ENCODE data around the gene PPP1R37. TPM values are rescaled to one million over a fixed set of nuclear protein-coding genes. Genes with fewer than 3 reads are reported as not detected.

The PPP1R37 gene
- 23.1 and 26.6 TPM in 2 replicates for total RNA-seq

DNA sequence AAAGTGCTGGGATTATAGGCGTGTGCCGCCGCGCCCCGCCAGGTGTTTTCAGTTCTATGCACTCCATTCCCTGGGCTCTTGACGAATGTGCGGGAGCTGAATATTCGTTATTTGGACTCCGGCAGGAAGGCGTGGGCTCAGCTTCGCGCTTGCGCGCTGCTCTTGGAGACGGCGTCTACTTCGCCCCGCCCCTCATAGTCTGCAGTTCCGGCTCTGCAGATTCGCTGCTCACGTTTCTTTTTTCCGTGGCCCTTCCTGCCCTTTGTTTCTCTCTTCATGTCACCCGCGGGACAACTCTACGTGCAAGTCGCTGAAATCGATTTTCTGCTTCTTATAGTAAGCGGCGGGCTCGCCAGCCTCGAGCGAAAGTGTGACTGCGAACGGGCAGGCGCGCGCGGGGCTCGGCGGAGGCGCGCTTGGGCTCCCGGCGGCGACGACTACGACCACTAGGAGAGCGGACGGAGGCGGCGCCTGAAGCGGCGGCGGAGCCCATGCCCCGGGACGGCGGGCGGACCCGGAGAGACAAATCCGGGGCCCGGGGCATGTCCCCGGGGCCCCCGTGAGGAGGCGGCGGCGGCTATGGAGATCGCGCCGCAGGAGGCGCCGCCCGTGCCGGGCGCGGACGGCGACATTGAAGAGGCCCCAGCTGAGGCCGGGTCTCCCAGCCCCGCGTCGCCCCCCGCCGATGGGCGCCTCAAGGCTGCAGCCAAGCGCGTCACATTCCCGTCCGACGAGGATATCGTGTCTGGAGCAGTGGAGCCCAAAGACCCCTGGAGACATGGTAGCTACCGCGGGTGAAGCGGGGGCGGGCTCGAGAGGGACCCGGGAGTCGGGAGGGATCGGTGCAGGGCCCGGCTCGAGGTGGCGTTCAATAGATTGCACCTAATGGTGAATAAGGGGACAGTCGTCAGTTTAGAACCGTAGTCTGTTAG, at the start of gene PPP1R37:
TSS of gene PPP1R37 (plus strand) at position 433 of the 932 bp plus-strand sequence. CDS start at position 580, 147 bp downstream.

DNA sequence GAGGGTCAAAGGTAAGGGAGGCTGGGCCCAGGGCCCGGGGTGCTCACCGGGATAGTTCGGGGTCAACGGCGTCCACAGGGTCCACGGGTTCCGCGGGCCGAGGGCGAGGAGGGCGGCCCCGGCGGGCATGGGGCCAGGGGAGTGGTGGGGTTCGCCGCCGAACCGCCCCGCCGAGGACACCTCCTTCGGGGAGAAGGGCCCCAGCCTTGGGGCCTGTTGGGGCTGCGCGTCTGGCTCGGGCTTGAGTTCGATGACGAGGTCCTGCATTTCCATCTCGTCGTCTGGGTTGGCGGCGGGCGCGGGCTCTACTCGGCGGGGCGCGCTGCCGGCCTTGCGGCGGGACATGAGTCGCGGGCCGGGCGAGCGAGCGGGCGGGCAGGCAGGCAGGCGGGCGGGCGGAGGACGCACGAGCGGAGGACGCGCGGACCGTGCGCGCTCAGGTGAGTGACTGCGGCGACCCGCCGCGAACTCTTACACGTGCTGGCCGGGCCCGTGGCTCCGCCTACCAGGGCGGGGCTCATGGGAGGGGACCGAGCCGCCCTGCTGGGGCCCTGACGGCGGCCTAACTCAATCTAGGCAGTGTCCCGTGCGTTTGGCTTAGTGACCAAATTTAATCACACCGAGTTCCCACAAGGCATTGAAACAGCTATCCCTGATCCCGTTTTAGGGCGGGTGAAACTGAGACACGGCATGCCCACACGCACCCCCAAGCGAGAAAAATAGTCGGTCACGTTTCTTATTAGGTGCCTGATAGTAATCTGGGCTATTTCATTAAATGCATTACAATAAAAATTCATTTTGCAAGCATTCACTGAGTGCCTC, 16.7 kb upstream of the PPP1R37 start, which contains the start of gene ZNF296:
TSS of gene ZNF296 (minus strand) at position 450 of the 822 bp plus-strand sequence. CDS start at position 345, 105 bp downstream.

GRCh38 chr19:45079063-45079910, 13.7 kb upstream of the PPP1R37 start, which contains the start of gene GEMIN7:
Gene GEMIN7 (plus strand): TSS chr19:45079260. CDS start chr19:45090115, 10,855 bp downstream.

DNA sequence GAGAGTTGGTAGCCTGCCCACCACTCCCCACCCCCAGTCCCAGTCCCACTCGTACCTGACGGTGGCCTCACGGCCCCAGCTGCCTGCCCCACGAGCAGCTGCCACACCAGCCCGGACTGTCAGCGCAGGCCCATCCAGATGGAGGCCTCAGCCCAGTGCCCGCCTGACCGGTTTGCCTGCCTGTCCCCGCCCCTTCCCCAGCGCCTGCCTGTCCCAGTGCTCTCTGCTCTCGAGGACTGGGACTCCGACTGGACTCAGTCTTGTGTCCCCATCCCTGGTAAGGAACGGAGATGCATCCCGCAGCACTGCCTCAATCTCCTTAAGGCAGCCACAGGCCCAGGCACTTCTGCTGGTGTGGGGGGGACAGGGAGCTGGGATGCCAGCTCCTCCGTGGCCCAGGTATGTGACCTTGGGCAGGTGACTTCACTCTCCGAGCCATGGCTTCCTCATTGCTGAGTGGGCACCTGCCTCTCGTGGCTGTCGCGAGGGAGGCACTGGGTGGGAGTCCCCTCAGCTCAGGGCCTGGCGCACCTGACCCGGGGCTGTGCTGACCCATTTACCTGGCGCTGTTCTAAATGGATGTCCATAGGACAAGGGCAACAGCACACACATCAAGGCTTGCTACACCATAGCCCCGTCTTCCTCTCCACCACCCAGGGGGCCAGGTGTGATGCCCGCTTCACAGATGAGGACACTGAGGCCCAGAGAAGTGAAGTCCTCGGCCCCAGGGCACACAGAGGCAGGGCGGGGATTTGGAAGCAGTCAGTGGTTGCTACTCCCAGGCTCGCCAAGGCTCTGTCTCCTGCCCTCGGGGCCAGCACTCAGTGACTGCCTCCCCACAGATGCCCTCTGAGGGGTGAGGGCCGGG, 68.1 kb downstream of the PPP1R37 start, which contains the start of gene NKPD1:
TSS of gene NKPD1 (minus strand) at position 113 of the 868 bp plus-strand sequence. CDS start 832 bp downstream, outside the sequence.

DNA sequence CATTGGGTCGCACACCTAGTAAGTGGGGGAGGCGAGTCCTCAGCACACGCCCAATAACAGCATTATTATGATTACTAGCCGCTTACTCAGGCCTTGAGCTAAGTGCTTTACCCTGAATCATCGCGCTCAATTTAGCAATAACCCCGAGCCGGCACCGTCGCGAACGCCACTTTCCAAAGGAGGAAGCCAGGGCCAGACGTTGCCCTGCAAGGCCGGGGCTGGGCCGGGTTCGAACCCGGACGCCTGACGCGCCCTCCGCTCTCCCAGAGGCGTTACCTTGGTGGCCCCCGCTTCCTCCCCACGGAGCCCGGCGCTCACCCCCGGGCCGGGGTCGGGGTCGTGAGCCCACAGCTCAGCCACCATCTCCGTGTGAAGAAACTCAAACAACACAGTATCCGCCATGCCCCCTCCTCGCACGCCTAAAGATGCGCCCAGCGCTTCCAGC, 84.9 kb downstream of the PPP1R37 start, which contains the start of gene TRAPPC6A:
TSS of gene TRAPPC6A (minus strand) at position 421 of the 445 bp plus-strand sequence. CDS start at position 402, 19 bp downstream.

DNA sequence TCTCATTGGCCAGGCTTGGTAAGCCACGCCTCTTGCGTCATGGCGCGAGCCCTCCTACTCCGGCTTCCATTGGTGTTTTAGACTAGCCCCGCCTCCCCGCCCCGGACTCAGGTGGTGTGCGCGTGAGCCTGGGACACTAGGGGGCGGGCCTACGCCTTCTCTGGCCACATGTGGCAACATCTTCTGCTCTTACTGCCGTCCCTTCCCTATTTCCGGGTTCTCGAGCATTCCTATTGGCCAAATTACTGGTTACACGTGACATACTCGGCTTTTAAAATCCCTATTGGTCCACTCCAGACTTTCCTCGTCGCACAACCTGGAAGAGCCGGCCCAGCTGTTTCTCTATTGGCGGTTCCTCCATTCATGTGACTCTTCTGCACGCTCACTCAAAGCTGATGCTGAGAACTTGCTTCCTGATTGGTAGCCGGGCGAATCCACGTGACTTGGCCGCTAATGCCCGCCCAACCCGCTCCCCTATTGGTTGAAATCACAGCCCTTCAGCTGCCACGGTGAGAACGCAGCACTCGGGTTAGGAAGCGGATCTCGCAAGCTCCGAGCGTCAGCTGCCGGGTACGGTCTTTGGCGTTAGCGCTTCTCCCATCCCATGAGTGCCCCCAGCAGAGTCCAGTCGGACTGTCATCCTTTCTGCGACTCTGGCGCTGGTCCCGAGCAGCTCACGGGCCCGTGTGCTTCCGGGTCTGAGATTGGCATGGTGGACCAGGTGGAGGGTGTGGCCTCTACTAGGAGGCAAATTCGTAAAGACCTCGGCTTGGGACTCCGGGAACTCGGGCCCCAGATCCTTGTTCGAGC, 85.5 kb downstream of the PPP1R37 start, which contains the start of gene BLOC1S3:
TSS of gene BLOC1S3 (plus strand) at position 523 of the 810 bp plus-strand sequence. CDS start 513 bp downstream, outside the sequence.

Other genes starting within 250 kb of the PPP1R37 start
- gene NECTIN2, start 246.9 kb upstream of the PPP1R37 start, total RNA-seq, result 109 and 121 TPM in 2 replicates
- gene TOMM40, start 201.9 kb upstream of the PPP1R37 start, total RNA-seq, result 66.6 and 69.3 TPM in 2 replicates
- gene APOE, start 187.4 kb upstream of the PPP1R37 start, total RNA-seq, result 0.97 and 3.3 TPM in 2 replicates
- 0.91 and 4.5 TPM in 2 replicates for gene APOC1, start 178.6 kb upstream of the PPP1R37 start, total RNA-seq
- gene APOC4, start 150.9 kb upstream of the PPP1R37 start, total RNA-seq, result not detected in 2 replicates
- not detected in 2 replicates for gene APOC2, start 147.1 kb upstream of the PPP1R37 start, total RNA-seq
- 20.4 and 33.8 TPM in 2 replicates for gene CLPTM1, start 137.8 kb upstream of the PPP1R37 start, total RNA-seq
- gene RELB, start 91.7 kb upstream of the PPP1R37 start, total RNA-seq, result 8.4 and 8.8 TPM in 2 replicates
- 9.1 and 14.6 TPM in 2 replicates for gene CLASRP, start 54.1 kb upstream of the PPP1R37 start, total RNA-seq
- under 0.01 TPM in 1 of 2 replicates, not detected in the other for gene ZNF296, start 16.7 kb upstream of the PPP1R37 start, total RNA-seq
- gene GEMIN7, start 13.9 kb upstream of the PPP1R37 start, total RNA-seq, result 30.5 and 33.5 TPM in 2 replicates
- gene NKPD1, start 67.8 kb downstream of the PPP1R37 start, total RNA-seq, result 0.30 and 0.32 TPM in 2 replicates
- 9.6 and 15.9 TPM in 2 replicates for gene TRAPPC6A, start 85.1 kb downstream of the PPP1R37 start, total RNA-seq
- 3.6 and 7.8 TPM in 2 replicates for gene BLOC1S3, start 85.6 kb downstream of the PPP1R37 start, total RNA-seq
- 1.1 and 4.2 TPM in 2 replicates for gene EXOC3L2, start 152.2 kb downstream of the PPP1R37 start, total RNA-seq
- gene MARK4, start 158.1 kb downstream of the PPP1R37 start, total RNA-seq, result 7.8 and 7.9 TPM in 2 replicates
- gene CKM, start 229.7 kb downstream of the PPP1R37 start, total RNA-seq, result not detected in 2 replicates
- under 0.01 TPM in 1 of 2 replicates, not detected in the other for gene KLC3, start 247.6 kb downstream of the PPP1R37 start, total RNA-seq